IPS DF 4.7 (cell line): ENCODE results near the gene RPL31.

ENCODE experiments used
- DNase-seq: peaks from one replicate; pipeline ENCODE4 v3.0.0-alpha.2; 2013; ENCODE audit warnings: low spot score; ENCODE audit errors: extremely low read depth

RPL31 gene

GRCh38 chr2:100993294-100993693, 8.8 kb upstream of the RPL31 start:
- no peak for DNase-seq

- DNase-seq: no peak
Measured at GRCh38 chr2:100995309-100996075, 6.6 kb upstream of the RPL31 start.

DNA sequence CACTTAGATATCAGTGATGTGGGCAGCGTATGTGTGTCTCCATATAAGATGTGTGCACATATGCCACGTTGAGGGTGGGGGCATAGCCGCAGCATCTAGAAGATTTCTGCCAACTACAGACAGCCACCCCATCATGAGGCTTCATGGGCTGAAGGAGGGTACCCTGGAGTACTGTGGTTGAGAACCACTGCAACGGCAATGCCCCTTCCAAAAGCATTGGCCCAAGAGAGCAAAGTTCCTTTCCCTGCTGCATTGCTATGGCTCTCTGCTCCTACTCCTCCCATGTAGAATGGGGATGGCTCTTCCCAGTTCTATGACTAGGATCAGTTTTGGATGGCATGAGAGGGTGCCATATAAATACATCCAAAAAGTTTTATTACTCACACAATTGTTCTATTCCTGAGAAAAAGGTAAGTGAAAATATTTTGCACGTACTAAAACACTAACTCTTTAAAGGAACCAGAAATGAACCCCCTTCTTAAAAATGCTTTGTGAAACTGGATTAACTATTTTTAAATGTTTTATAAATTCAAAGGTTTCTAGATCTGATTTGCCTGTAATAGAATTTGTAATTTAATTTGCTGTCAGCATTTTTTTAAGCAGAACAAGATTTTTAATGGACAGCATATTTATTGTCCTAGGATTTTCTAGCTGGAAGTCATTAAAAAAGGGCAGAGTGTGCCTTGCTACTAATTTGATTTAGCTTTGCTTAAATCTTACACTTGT, 4.4 kb upstream of the RPL31 start:
- no peak for DNase-seq

DNA sequence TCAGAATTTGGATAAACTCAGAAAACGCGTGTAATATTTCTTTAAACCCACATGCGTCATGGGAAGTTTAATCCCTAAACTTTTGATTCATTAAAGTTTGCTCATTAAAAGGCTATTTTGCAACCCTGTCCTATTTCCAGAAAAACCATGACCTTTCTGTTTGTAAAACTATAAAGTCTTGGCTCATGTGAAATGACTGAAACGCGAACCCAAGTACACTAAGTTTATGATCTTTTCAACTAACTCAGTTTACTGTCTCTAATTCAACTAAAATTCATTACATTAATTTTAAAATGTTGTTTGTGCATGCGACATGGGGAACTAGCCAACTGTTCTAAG, 3.9 kb upstream of the RPL31 start:
- DNase-seq: no peak

GRCh38 chr2:100999995-101000394, 2.1 kb upstream of the RPL31 start:
- DNase-seq: no peak

- DNase-seq: no peak
Measured at GRCh38 chr2:101002562-101003277, 631 bp downstream of the RPL31 start.

DNA sequence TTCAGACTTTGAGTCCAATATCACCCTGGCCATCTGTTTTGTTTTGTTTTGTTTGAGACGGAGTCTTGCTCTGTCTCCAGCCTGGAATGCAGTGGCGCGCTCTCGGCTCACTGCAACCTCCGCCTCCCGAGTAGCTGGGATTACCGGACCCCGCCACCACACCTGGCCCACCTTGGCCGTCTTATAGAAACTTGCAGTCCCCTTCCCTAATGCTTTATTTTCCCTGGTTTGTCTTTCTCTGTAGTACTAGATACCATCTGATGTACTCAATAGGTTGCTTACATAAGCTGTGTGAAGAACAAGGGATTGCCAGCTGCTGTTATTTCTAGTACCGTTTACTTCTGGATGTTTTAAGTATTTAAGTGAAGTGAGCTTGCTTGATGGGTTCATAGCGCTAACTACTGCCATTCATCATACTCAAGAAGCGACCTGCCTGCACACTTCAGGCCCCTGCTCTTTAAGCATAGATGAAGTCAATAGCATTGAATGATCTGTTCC, 1.2 kb downstream of the RPL31 start:
- no peak for DNase-seq

- DNase-seq: no peak
Measured at GRCh38 chr2:101004620-101005325, 2.7 kb downstream of the RPL31 start.

DNA sequence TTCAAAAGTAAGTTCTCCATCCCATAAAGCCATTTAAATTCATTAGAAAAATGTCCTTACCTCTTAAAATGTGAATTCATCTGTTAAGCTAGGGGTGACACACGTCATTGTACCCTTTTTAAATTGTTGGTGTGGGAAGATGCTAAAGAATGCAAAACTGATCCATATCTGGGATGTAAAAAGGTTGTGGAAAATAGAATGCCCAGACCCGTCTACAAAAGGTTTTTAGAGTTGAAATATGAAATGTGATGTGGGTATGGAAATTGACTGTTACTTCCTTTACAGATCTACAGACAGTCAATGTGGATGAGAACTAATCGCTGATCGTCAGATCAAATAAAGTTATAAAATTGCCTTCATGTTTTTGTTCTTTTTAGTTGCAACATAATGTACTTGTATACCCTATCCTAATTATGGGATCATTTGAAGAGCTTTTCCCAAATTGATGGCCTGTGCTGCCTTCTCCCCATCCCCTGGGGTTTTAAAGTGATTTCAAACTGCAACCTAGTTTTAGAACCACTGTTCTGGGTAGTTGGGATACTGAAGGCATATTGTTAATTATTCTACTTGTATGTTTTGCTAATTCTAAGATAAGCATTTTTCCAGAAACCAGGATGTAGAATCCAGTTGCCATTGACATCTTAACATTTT, 4.1 kb downstream of the RPL31 start:
- DNase-seq: no peak

DNA sequence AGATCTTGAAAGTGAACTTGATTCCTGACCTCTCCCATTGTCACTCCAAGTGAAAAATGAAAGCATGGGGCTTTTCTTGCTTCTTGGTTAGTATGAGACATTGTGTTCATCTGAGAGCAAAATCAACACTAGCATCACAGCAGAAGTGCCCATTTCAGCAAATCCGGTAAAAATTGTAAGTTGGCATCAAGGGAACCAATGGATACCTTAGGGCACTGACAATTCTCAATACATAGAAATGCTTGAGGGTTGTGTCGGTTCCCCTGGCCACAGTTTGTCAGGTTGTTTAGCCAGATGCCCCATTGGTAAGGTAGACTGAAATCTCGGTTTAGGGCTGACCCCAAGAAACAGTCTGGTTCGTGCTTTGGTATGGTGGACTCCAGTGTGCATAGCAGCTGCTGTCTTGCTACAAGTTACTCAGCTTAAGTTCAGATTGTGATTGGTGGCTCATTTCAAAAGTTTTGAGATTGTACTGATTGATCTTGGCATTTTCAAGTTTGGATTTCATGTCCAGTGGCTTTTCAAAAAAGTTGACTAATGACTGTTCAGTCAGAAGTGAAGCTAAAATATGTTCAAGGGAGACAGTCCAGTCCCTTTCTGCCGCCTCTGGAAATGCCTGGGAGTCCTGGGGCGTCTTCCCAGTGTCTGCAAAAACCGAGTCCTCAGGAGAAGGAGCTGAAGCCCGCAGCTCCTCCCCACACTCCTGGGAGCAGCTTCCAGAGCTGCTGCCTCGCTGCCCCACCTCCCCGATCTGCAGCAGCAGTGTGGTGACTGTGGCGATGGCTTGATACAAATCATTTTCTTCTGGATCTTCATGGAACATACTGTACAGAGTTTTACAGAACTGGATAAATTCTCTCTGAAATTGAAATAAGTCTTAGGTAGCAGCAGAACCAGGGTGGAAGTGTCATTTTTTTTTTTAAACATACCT, 5.6 kb downstream of the RPL31 start:
- no peak for DNase-seq

DNA sequence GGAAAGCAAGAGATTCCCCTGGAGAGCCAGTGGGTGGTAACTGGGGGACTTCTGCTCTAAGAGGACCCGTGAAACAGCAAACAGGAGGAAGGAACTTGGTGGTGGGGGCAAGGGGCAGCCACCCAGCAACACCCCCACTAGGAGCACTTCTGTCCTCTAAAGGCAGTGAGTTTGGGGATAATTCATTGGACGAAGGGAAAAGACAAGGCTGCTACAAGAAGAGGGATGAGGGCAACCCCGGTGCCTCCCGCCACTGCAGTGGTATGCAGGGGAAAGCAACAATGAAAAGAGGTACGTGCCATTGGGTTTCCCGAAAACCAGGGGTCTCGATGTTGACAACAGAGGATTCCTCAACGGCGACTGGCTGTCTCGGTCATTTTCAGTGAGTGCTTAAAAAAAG, 9.1 kb downstream of the RPL31 start:
- DNase-seq: no peak

GRCh38 chr2:101012054-101012705, 10.1 kb downstream of the RPL31 start:
- DNase-seq: no peak

- no peak for DNase-seq
Measured at GRCh38 chr2:101012706-101013181, 10.7 kb downstream of the RPL31 start.

- no peak for DNase-seq
Measured at GRCh38 chr2:101014264-101014857, 12.3 kb downstream of the RPL31 start.

DNA sequence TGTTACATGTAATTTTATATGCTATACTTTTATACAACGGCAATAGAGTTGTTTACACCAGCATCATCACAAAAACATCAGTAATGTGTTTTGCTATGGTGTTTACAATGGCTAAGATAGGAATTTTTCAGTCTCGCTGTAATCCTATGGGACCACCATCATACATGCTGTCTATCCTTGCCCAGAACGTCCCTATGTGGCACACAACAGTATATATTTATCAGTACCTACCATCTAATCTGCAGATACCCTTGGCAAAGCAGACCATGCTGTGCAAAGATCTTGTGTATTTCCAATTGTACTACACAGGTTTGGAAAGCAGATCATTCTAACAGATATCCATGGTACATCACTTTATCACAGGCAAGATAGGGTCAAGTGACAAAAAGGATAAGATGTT, 15.3 kb downstream of the RPL31 start:
- no peak for DNase-seq

- no peak for DNase-seq
Measured at GRCh38 chr2:101018934-101019333, 16.8 kb downstream of the RPL31 start.

- no peak for DNase-seq
Measured at GRCh38 chr2:101022221-101022620, 20.1 kb downstream of the RPL31 start.

- DNase-seq: no peak
Measured at GRCh38 chr2:101023327-101024107, 21.4 kb downstream of the RPL31 start.
